AG10803 (cell line): Measurements from ENCODE around the gene LSM10.

Experiments used
- DNase-seq: peaks from one replicate; pipeline ENCODE4 v3.0.0; 2010; ENCODE audit warnings: low read depth
- H3K4me3 ChIP-seq: 2 replicates; pipeline ENCODE4 v1.5.1; 2011; ENCODE audit warnings: mild to moderate bottlenecking, low read length, control low read depth
- TF ChIP-seq, protein P1 (sequence below): conservative IDR thresholded peaks from 2 replicates; pipeline ENCODE4 v1.5.1; 2011; ENCODE audit warnings: mild to moderate bottlenecking, low read length, control low read depth, inconsistent platforms

Gene LSM10

DNA sequence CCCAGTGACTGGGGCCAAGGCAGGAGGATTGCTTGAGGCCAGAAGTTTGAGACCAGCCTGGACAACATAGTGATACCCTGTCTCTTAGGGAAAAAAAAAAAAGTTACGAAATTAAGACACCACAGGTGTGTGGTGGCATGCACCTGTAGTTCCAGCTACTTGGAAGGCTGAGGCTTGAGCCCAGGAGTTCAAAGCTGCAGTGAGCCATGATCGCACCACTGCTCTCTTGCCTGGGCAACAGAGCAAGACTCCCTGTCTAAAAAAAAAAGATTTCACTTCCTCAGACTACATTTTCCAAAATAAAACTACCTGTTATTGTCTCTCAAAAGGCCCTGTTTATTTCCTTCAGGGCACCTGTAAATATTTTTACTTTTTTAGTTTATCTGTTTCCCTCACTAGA is 7.3 kb downstream of the LSM10 start:
- TF ChIP-seq, protein P1, sequence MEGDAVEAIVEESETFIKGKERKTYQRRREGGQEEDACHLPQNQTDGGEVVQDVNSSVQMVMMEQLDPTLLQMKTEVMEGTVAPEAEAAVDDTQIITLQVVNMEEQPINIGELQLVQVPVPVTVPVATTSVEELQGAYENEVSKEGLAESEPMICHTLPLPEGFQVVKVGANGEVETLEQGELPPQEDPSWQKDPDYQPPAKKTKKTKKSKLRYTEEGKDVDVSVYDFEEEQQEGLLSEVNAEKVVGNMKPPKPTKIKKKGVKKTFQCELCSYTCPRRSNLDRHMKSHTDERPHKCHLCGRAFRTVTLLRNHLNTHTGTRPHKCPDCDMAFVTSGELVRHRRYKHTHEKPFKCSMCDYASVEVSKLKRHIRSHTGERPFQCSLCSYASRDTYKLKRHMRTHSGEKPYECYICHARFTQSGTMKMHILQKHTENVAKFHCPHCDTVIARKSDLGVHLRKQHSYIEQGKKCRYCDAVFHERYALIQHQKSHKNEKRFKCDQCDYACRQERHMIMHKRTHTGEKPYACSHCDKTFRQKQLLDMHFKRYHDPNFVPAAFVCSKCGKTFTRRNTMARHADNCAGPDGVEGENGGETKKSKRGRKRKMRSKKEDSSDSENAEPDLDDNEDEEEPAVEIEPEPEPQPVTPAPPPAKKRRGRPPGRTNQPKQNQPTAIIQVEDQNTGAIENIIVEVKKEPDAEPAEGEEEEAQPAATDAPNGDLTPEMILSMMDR = no peak
- DNase-seq = no peak
- no peak overlapping the region for H3K4me3 ChIP-seq

DNA sequence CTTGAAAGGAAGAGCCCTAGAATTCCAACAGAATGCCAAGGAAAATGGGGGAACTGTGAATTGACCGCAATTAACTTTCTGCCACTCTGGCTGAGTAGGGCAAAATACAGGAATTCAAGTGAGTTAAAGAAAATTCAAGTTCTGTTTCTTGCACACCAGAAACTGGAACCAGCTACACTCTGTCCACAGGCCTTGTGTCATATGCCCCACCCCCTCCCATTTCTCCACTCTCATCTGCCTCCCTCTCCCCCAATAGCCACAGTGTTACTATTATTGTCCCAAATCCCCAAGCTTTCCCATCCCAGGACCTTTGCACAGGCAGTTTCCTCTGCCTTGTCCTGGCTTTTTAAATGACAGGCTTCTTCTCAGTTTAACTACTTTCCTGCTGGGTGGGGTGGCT is 7.7 kb downstream of the LSM10 start:
- TF ChIP-seq, protein P1 = no peak
- no peak for DNase-seq
- no peak overlapping the region for H3K4me3 ChIP-seq

DNA sequence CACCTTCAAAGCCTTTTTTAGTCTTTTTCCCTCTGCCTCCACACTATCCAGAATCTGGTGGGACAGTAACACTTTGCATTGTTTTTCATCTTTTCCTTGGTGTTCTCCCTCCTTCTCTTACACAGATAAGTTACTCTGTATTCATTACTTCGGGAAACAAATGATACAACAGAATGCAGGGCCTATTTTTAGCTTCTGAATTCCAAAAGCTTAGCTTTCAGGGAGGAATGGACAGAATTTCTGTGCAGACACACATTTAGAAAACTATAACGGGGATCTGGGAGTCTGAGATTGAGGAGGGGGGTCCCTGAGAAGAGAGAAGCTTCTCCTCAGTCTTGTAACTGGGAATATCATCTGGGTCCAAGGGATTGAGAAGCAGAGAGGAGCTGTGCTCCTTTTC is 8.4 kb downstream of the LSM10 start:
- H3K4me3 ChIP-seq = no peak overlapping the region
- no peak for DNase-seq
- TF ChIP-seq, protein P1 = no peak

DNA sequence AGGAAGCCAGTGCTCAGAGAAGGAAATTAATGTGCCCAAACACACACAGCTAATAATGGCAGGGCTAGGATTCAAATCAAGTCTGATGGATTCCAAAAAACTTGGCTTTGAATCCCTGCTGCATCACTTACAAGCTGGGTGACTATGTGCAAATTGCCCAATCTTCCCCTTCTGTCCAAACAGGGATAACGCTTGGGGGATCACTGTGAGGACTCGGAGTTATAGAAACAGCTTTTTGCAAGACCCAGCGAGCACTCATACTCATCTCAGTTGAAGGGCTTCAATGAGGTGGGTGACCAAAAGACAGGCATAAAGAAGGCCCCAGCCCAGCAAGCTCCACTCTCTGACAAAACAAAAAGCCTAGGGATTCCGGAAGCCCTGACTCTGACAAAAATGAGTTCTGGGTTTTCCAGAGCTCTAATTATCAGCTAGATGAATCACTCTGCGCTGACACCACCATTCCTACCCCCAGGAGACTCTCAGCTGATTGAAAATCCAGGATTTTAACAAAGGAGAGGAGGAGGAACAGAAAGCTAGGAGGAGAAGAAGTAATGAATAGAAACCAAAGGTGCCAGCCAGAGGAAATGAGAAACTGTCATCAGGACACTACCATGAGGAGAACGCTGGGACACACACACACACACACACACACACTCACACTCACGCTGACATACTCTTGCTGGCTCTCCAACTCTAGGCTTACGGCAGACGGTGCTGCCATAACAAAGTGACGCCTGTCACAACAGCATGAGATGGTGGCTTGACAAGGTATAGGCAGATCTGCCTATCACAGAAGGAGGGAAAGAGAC is 10.4 kb downstream of the LSM10 start:
- peak overlapping the region; percentile 54 for H3K4me3 ChIP-seq
- TF ChIP-seq, protein P1 = no peak
- peak; percentile 94 for DNase-seq

DNA sequence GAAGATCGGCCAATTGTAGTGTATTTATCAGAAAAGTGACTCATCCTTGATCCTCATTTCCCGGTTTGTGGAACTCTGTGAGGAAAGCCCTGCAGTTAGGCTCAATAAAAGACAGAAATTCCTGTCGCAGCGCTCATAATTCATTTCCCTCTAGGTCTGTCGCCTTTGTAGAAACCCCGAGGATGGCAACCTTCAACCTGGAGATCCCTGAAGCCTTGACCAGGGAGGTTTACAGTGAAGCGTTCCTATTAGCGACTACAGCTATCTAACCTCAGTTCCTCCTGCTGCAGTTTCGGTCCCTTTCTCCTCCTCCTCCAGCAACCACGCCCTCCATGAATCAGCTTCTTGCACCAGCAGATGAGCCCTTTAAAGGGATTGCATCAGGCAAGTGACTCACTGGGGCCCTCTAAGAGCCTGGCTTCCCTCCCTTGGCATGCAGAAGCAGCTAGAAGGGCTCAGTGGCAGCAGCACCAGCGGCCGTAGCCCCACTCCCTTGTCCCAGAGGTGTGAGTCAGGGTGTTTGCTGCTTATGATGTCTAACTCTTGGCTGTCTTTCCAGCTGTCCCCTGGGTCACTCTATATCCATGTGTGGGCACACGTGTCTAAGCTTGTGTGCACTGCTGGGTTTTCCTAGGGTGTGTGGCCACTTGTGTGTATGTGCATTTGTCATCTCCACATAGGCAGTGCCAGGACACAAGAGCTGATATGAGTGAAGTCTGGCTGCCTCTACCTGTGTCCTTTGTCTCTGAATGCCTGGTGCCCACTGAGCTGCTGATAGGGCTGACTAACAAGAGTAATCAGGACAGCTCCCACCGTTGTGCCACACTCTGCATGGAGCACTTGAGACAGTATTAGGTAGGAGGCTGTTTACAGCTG is 11.2 kb downstream of the LSM10 start:
- TF ChIP-seq, protein P1 = 0 out of 2 replicates have a peak, but pooled peaks have one; percentile 2
- peak; percentile 100 for DNase-seq
- peak overlapping the region; percentile 73 for H3K4me3 ChIP-seq

DNA sequence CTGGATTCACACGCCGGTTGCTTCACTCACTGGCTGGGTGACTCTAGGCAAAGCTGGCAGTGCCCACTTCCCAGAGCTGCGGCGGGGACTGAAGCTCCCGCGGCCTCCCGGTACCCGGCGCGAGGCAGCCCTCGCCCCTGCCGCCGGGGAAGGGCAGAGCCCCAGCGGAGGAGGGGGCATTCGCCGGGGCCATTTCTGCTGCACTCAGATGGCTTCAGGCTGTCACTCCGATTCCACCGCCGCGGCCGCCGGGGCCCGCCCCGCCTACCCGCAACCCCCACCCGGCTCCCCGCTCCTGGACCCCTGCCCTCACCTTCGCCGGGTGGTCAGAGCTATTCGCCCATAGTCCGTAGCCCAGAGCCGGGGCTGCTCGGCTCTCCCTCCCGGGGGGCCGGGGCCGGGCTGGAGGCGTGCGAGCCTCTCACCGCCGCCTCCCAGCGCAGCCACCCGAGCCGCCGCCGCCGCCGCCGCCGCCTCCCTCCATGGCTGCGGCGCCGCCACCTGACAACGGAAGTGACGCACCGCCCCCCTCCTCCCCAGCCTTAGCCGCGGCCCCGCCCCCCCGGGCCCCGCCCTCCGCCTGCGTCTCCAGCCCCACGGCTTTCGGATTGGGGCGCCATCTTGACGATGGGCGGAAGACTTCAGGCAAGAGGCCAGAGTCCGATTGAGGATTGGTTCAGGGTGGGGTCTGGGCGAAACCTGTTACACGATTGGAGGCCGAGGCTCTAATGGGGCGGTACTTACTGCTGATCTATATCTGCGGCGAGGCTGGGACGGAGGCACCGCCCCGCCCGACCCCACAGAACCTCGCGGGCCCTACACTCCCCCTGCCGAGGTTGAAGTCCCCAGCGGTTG is 12.1 kb downstream of the LSM10 start, which contains the start of gene STK40:
Gene STK40 (minus strand): TSS at position 515 of the 855 bp plus-strand sequence. CDS start 24,592 bp downstream, outside the sequence.
- H3K4me3 ChIP-seq = peak within 1 kb of the TSS; percentile 75
- DNase-seq = peak; percentile 100
- TF ChIP-seq, protein P1 = no peak
